SK-N-SH (cell line): ENCODE data around the gene RBMX. TPM values are rescaled to one million over a fixed set of nuclear protein-coding genes. Genes with fewer than 3 reads are reported as not detected.
"Not testable (repeated sequence)": the region's sequence is repeated elsewhere in the genome, so short reads cannot be mapped to it uniquely, and the experiment has no call there.

ENCODE experiments used
- CTCF ChIA-PET: fragments of 300-600, 350-600 bp; formaldehyde crosslinking; extraction: SDS; loops from one replicate; lab custom pipeline; 2021; lab: Yijun Ruan, JAX
- POLR2A ChIA-PET: fragments of 350-600 bp; sonication (Branson Sonifier 250); formaldehyde crosslinking; extraction: SDS; loops from one replicate; lab custom pipeline; 2020; ENCODE audit warnings: antibody characterized with exemption, inconsistent platforms; lab: Yijun Ruan, JAX
- DNase-seq: peaks from one replicate; pipeline ENCODE4 v3.0.0; 2012
- H2AFZ ChIP-seq: fragments of 200-600 bp; sonication (generic); 2 replicates; pipeline ENCODE4 v1.8.1; 2016; ENCODE audit warnings: antibody characterized with exemption, mild to moderate bottlenecking, low read depth
- H3F3A ChIP-seq: fragments of 200-600 bp; sonication (generic); replicated peaks from 2 replicates; pipeline ENCODE3; 2016; ENCODE audit warnings: antibody characterized with exemption, mild to moderate bottlenecking; ENCODE audit not compliant: insufficient read depth
- H3K27ac ChIP-seq, 2 experiments: fragments of 200-500 bp in 1 of 2; fragments of 200-600 bp in 1 of 2; sonication (Bioruptor generic) in 1 of 2; sonication (generic), shearing (Covaris generic) in 1 of 2; 2 replicates each; pipeline versions ENCODE4 v1.5.1 to v1.6.1; 2014 to 2016; ENCODE audit warnings: low read depth in 2 of 2, inconsistent platforms in 1 of 2, low read length in 1 of 2, mild to moderate bottlenecking in 1 of 2, mixed read lengths in 1 of 2
- H3K27me3 ChIP-seq: fragments of 200-600 bp; sonication (generic), shearing (Covaris generic); 2 replicates; pipeline ENCODE4 v1.6.1; 2016; ENCODE audit warnings: mixed run types; ENCODE audit not compliant: insufficient read depth
- H3K36me3 ChIP-seq, 2 experiments: fragments of 200-500 bp in 1 of 2; fragments of 200-600 bp in 1 of 2; sonication (Bioruptor generic) in 1 of 2; sonication (generic) in 1 of 2; replicated peaks in 1 of 2; 2 replicates each; pipeline versions ENCODE3 to v1.5.1; 2014 to 2016; ENCODE audit warnings: low read length in 1 of 2, mild to moderate bottlenecking in 1 of 2; ENCODE audit not compliant: insufficient read depth in 2 of 2, control insufficient read depth in 1 of 2
- H3K4me1 ChIP-seq, 2 experiments: fragments of 200-500 bp in 1 of 2; fragments of 200-600 bp in 1 of 2; sonication (Bioruptor generic) in 1 of 2; sonication (generic), shearing (Covaris generic) in 1 of 2; 2 replicates each; pipeline versions ENCODE4 v1.5.1 to v1.6.1; 2014 to 2016; ENCODE audit warnings: low read depth in 1 of 2, low read length in 1 of 2, mixed run types in 1 of 2; ENCODE audit not compliant: insufficient read depth in 2 of 2, control insufficient read depth in 1 of 2
- H3K4me2 ChIP-seq: fragments of 200-600 bp; sonication (generic), shearing (Covaris generic); 2 replicates; pipeline ENCODE4 v1.6.1; 2017; ENCODE audit warnings: mixed run types
- H3K4me3 ChIP-seq, 2 experiments: fragments of 200-500 bp in 1 of 2; fragments of 200-600 bp in 1 of 2; sonication (Bioruptor generic) in 1 of 2; sonication (generic), shearing (Covaris generic) in 1 of 2; 2 replicates each; pipeline versions ENCODE4 v1.5.1 to v1.8.1; 2014 to 2016; ENCODE audit warnings: low read depth in 2 of 2, inconsistent platforms in 1 of 2, low read length in 1 of 2, mild to moderate bottlenecking in 1 of 2, mixed read lengths in 1 of 2, moderate library complexity in 1 of 2
- H3K79me2 ChIP-seq: fragments of 200-600 bp; sonication (generic); 2 replicates; pipeline ENCODE4 v1.8.1; 2017; ENCODE audit warnings: mild to moderate bottlenecking; ENCODE audit not compliant: insufficient read depth
- H3K9ac ChIP-seq: fragments of 200-600 bp; sonication (generic); 2 replicates; pipeline ENCODE4 v1.6.1; 2017; ENCODE audit warnings: mixed run types
- H3K9me2 ChIP-seq: fragments of 200-600 bp; sonication (generic); 2 replicates; pipeline ENCODE4 v1.6.1; 2017; ENCODE audit warnings: mixed run types
- H3K9me3 ChIP-seq: fragments of 200-600 bp; sonication (generic); 2 replicates; pipeline ENCODE4 v1.6.1; 2017; ENCODE audit warnings: mixed run types, mild to moderate bottlenecking, moderate library complexity
- H4K20me1 ChIP-seq: fragments of 200-600 bp; sonication (generic); 2 replicates; pipeline ENCODE4 v1.6.1; 2017; ENCODE audit warnings: mild to moderate bottlenecking, mixed run types; ENCODE audit not compliant: insufficient read depth
- EP300 ChIP-seq, 2 experiments: IDR thresholded peaks; 2 replicates each; pipeline versions ENCODE4 v1.4.0 to v1.6.1; 2012; ENCODE audit warnings: borderline replicate concordance in 1 of 2, low read depth in 1 of 2, low read length in 1 of 2
- NFIC ChIP-seq: IDR thresholded peaks from 2 replicates; pipeline ENCODE4 v1.4.0; 2012; ENCODE audit warnings: borderline replicate concordance
- SMC3 ChIP-seq: IDR thresholded peaks from 2 replicates; pipeline ENCODE4 v1.6.1; 2012; ENCODE audit warnings: low read depth, low read length, improper control_type of control experiment
- TEAD4 ChIP-seq: IDR thresholded peaks from 2 replicates; pipeline ENCODE4 v1.4.0; 2012; ENCODE audit warnings: mild to moderate bottlenecking, borderline replicate concordance; ENCODE audit not compliant: insufficient read depth
- USF2 ChIP-seq: fragments of 150-350 bp; IDR thresholded peaks from 2 replicates; pipeline ENCODE4 v1.6.1; 2017; ENCODE audit warnings: antibody characterized with exemption, low read length, low read depth, borderline replicate concordance
- WGBS: methylation state at CpG from one replicate; pipeline ENCODE4 v1.1.6; 2017; ENCODE audit warnings: low lambda C conversion rate; 5-methylcytosine and 5-hydroxymethylcytosine counted together
- polyA plus RNA-seq, 3 experiments: library from polyadenylated mRNA; depleted of rRNA; stranded (reverse); fragments of >200 nt; gene quantifications; 2 replicates each; pipeline ENCODE4 v1.2.3, GENCODE V29; 2012
- TF ChIP-seq, protein P1 (sequence below): IDR thresholded peaks from 2 replicates; pipeline ENCODE4; 2012
- TF ChIP-seq, protein P2 (sequence below): IDR thresholded peaks from 2 replicates; pipeline ENCODE4 v1.4.0; 2012; ENCODE audit warnings: low read depth, borderline replicate concordance
- TF ChIP-seq, protein P3 (sequence below): IDR thresholded peaks from 2 replicates; pipeline ENCODE4 v1.4.0; 2012; ENCODE audit warnings: low read depth, borderline replicate concordance

The RBMX gene
- polyA plus RNA-seq, 1 of the 3 experiments (the other 2 are of a cell fraction): 131 TPM

GRCh38 chrX:136878423-136878822 lies 2.1 kb downstream of the RBMX start:
- H3K4me1 ChIP-seq: peaks cover 0 to 2% of the 10 kb centered on the region in 2 experiments; a peak in 1 of 4 replicates
- peak overlapping the region; percentile 96; the same call in 1 of the 2 replicates for H3K9ac ChIP-seq
- CTCF ChIA-PET: no interaction called here
- peak overlapping the region; percentile 75; the same call in 1 of the 2 replicates for H3K4me2 ChIP-seq
- H3K36me3 ChIP-seq: peaks cover 14 to 44% of the 10 kb centered on the region in 2 experiments
- no peaks in the 10 kb centered on the region for H3K27me3 ChIP-seq
- peaks cover 56% of the 10 kb centered on the region for H4K20me1 ChIP-seq
- peaks cover 5% of the 10 kb centered on the region for H3F3A ChIP-seq
- POLR2A ChIA-PET: interaction anchor here (1.4 kb wide), 1 partner anchor 10 kb away, joined by 3 read pairs; no protein-coding TSS in a partner anchor
- H3K9me2 ChIP-seq: no peaks in the 10 kb centered on the region
- TF ChIP-seq, protein P1, sequence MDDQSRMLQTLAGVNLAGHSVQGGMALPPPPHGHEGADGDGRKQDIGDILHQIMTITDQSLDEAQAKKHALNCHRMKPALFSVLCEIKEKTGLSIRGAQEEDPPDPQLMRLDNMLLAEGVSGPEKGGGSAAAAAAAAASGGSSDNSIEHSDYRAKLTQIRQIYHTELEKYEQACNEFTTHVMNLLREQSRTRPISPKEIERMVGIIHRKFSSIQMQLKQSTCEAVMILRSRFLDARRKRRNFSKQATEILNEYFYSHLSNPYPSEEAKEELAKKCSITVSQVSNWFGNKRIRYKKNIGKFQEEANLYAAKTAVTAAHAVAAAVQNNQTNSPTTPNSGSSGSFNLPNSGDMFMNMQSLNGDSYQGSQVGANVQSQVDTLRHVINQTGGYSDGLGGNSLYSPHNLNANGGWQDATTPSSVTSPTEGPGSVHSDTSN: no peak
- TF ChIP-seq, protein P2, sequence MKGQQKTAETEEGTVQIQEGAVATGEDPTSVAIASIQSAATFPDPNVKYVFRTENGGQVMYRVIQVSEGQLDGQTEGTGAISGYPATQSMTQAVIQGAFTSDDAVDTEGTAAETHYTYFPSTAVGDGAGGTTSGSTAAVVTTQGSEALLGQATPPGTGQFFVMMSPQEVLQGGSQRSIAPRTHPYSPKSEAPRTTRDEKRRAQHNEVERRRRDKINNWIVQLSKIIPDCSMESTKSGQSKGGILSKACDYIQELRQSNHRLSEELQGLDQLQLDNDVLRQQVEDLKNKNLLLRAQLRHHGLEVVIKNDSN: no peak
- TF ChIP-seq SMC3: no peak
- TF ChIP-seq, protein P3, sequence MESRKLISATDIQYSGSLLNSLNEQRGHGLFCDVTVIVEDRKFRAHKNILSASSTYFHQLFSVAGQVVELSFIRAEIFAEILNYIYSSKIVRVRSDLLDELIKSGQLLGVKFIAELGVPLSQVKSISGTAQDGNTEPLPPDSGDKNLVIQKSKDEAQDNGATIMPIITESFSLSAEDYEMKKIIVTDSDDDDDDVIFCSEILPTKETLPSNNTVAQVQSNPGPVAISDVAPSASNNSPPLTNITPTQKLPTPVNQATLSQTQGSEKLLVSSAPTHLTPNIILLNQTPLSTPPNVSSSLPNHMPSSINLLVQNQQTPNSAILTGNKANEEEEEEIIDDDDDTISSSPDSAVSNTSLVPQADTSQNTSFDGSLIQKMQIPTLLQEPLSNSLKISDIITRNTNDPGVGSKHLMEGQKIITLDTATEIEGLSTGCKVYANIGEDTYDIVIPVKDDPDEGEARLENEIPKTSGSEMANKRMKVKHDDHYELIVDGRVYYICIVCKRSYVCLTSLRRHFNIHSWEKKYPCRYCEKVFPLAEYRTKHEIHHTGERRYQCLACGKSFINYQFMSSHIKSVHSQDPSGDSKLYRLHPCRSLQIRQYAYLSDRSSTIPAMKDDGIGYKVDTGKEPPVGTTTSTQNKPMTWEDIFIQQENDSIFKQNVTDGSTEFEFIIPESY: no peak
- no peak for TF ChIP-seq NFIC
- TF ChIP-seq USF2: no peak
- TF ChIP-seq EP300 (IDR thresholded peaks at IDR 0.05; ENCODE audit: borderline replicate concordance in 1 of 2, low read depth in 1 of 2, low read length in 1 of 2): no peak
- TF ChIP-seq TEAD4: no peak
- no peaks in the 10 kb centered on the region for H3K9me3 ChIP-seq
- no peak for DNase-seq
- WGBS: 20% methylated on average over 8 of the region's 11 CpGs
- H2AFZ ChIP-seq: no peak overlapping the region
- H3K79me2 ChIP-seq: peaks cover 70% of the 10 kb centered on the region
- no peak overlapping the region for H3K27ac ChIP-seq
- H3K4me3 ChIP-seq: peak overlapping the region; percentile 69 to 77

DNA sequence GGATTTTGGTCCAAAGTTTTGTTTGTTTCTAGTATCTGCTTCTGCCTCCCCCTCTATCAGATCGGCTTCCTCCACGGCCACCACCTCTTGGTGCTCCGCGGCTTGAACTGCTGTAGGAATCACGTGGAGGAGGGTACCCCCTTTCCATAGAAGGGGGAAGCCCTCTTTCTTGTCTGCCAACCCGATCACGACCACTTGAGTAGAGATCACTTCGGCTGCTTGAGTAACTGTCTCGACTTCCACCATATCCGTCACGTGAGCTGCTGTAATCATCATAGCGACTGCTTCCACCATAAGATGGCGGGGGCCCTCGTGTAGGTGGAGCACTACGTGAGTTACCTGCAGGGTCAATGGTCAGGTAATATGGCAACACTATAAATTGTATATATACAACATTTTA lies 6.4 kb downstream of the RBMX start:
- DNase-seq, H3K9me2 ChIP-seq, H3K4me1 ChIP-seq, H3K4me2 ChIP-seq, H2AFZ ChIP-seq, H3K4me3 ChIP-seq, CTCF ChIA-PET, H3K27me3 ChIP-seq, H3K9ac ChIP-seq, H3K27ac ChIP-seq, H3K9me3 ChIP-seq, POLR2A ChIA-PET: not testable (repeated sequence)
- Histone ChIP-seq H3K79me2 (peaks cover 97% of the 10 kb centered on the region), H3F3A (peaks cover 21% of the 10 kb centered on the region), H3K36me3 (peaks cover 33 to 72% of the 10 kb centered on the region in 2 experiments), H4K20me1 (peaks cover 80% of the 10 kb centered on the region)
- WGBS: 60% methylated on average over 15 of the region's 15 CpGs

DNA sequence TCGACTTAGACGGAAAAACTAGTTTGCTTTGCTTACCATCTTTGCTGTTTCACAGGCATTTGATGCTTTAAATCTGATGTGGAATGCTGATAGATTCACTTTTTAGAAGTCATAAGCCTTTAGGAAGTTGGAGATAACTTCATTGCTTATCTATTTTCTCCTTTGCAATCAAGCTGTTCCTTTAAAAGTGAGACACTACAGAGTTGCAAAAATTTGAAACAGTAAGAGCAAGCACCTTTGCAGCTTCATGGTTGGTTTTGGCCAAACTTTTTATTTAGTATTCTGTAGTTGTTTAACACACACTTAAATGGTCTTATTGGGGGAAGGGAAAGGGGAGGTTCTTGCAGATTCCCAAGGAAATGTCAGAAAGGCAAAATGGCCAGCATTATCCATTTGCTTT lies 7.3 kb downstream of the RBMX start:
- H2AFZ ChIP-seq, H3K4me2 ChIP-seq, DNase-seq, H3K27ac ChIP-seq, CTCF ChIA-PET, POLR2A ChIA-PET, H3K4me3 ChIP-seq, H3K4me1 ChIP-seq, H3K9me3 ChIP-seq, H3K27me3 ChIP-seq, H3K9me2 ChIP-seq, H3K9ac ChIP-seq: not testable (repeated sequence)
- Histone ChIP-seq H3K79me2 (peaks cover 98% of the 10 kb centered on the region), H3F3A (peaks cover 21% of the 10 kb centered on the region), H3K36me3 (peaks cover 37 to 75% of the 10 kb centered on the region in 2 experiments), H4K20me1 (peaks cover 81% of the 10 kb centered on the region)
- WGBS: 61% methylated on average over 2 of the region's 2 CpGs
